ENCODE measurements around the gene TNNT2.

DNA sequence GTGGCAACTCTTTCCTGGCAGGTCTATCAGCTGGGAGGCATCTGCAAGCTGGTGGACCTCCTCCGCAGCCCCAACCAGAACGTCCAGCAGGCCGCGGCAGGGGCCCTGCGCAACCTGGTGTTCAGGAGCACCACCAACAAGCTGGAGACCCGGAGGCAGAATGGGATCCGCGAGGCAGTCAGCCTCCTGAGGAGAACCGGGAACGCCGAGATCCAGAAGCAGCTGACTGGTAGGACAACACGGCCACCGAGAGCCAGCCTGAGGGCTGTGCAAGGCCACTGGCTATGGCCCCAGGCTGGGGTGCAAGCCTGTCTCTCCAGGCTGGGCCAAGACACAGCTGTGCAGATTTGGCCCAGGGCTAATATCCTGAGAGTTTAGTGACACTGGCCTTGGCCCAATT, 59.9 kb downstream of the TNNT2 start:
- TF ChIP-seq, protein P1, sequence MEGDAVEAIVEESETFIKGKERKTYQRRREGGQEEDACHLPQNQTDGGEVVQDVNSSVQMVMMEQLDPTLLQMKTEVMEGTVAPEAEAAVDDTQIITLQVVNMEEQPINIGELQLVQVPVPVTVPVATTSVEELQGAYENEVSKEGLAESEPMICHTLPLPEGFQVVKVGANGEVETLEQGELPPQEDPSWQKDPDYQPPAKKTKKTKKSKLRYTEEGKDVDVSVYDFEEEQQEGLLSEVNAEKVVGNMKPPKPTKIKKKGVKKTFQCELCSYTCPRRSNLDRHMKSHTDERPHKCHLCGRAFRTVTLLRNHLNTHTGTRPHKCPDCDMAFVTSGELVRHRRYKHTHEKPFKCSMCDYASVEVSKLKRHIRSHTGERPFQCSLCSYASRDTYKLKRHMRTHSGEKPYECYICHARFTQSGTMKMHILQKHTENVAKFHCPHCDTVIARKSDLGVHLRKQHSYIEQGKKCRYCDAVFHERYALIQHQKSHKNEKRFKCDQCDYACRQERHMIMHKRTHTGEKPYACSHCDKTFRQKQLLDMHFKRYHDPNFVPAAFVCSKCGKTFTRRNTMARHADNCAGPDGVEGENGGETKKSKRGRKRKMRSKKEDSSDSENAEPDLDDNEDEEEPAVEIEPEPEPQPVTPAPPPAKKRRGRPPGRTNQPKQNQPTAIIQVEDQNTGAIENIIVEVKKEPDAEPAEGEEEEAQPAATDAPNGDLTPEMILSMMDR (IDR thresholded peaks at IDR 0.05; ENCODE audit: insufficient read depth, low read depth, low read length), result no peak
- no peak for TF ChIP-seq EZH2 (IDR thresholded peaks at IDR 0.05; ENCODE audit: insufficient read depth, low read length)
